H1 (cell line): ENCODE data around the gene MRM3. TPM values are rescaled to one million over a fixed set of nuclear protein-coding genes. Genes with fewer than 3 reads are reported as not detected.

Experiments used
- CTCF ChIA-PET: fragments of 300-600 bp; sonication (Branson Sonifier 250); formaldehyde crosslinking; loops from one replicate; lab custom pipeline; 2021; ENCODE audit not compliant: partially characterized antibody; lab: Charles Lee
- POLR2A ChIA-PET: fragments of 300-600 bp; sonication (Branson Sonifier 250); formaldehyde crosslinking; loops from one replicate; lab custom pipeline; 2021; ENCODE audit warnings: inconsistent platforms; ENCODE audit not compliant: partially characterized antibody; lab: Charles Lee
- DNase-seq, 2 experiments: peaks; one replicate each; pipeline versions ENCODE4 v3.0.0 to v3.0.0-alpha.2; 2010 to 2022; ENCODE audit warnings: low spot score in 2 of 2, low read depth in 1 of 2, mixed read lengths in 1 of 2
- FAIRE-seq: peaks from 2 replicates; lab custom pipeline; 2011; peaks lifted over from hg19 to GRCh38; lab: Jason Lieb, UNC
- H2AFZ ChIP-seq: 2 replicates; pipeline ENCODE4 v1.8.1; 2012; ENCODE audit warnings: low read length, inconsistent platforms
- H2AK5ac ChIP-seq: 2 replicates; pipeline ENCODE4 v1.6.1; 2013; ENCODE audit warnings: low read depth, low read length
- H2BK120ac ChIP-seq: replicated peaks from 2 replicates; pipeline ENCODE3; 2013; ENCODE audit warnings: low read depth, low read length, inconsistent platforms
- H2BK12ac ChIP-seq: 2 replicates; pipeline ENCODE4 v1.6.1; 2013; ENCODE audit warnings: low read depth, low read length
- H2BK15ac ChIP-seq: 2 replicates; pipeline ENCODE4 v1.6.1; 2013; ENCODE audit warnings: low read length
- H2BK20ac ChIP-seq: 2 replicates; pipeline ENCODE4 v1.6.1; 2013; ENCODE audit warnings: low read length
- H2BK5ac ChIP-seq: 2 replicates; pipeline ENCODE4 v1.6.1; 2013; ENCODE audit warnings: low read depth, low read length
- H3K14ac ChIP-seq: 2 replicates; pipeline ENCODE4 v1.6.1; 2013; ENCODE audit warnings: inconsistent platforms; ENCODE audit not compliant: insufficient read length
- H3K18ac ChIP-seq: 2 replicates; pipeline ENCODE4 v1.6.1; 2013; ENCODE audit warnings: low read length; ENCODE audit errors: extremely low read depth
- H3K23ac ChIP-seq: 2 replicates; pipeline ENCODE4 v1.6.1; 2013; ENCODE audit warnings: inconsistent platforms; ENCODE audit not compliant: insufficient read length
- H3K23me2 ChIP-seq: 2 replicates; pipeline ENCODE4 v1.6.1; 2013; ENCODE audit warnings: low read depth, low read length
- H3K27ac ChIP-seq: 2 replicates; pipeline ENCODE4 v1.6.1; 2011; ENCODE audit warnings: low read depth, low read length, inconsistent platforms
- H3K27me3 ChIP-seq, 4 experiments: replicated peaks in 1 of 4; 1 replicate in 1 of 4; 2 replicates in 3 of 4; pipeline versions ENCODE4 v1.6.1 to v1.8.1; 2011 to 2013; ENCODE audit warnings: low read length in 3 of 4, mild to moderate bottlenecking in 3 of 4, inconsistent platforms in 2 of 4, mixed read lengths in 2 of 4, moderate library complexity in 1 of 4; ENCODE audit not compliant: control insufficient read depth in 3 of 4, insufficient read depth in 3 of 4; ENCODE audit errors: extremely low read depth in 1 of 4
- H3K36me3 ChIP-seq, 4 experiments: 2 replicates each; pipeline versions ENCODE4 v1.6.1 to v1.8.1; 2011 to 2013; ENCODE audit warnings: mild to moderate bottlenecking in 4 of 4, low read length in 3 of 4, moderate library complexity in 2 of 4, control low read depth in 1 of 4, inconsistent platforms in 1 of 4; ENCODE audit not compliant: insufficient read depth in 4 of 4, control insufficient read depth in 2 of 4
- H3K4ac ChIP-seq: replicated peaks from 2 replicates; pipeline ENCODE3; 2013; ENCODE audit warnings: low read length, low read depth, mixed read lengths, inconsistent platforms; ENCODE audit not compliant: insufficient read length
- H3K4me1 ChIP-seq, 4 experiments: replicated peaks in 1 of 4; 1 replicate in 1 of 4; 2 replicates in 3 of 4; pipeline versions ENCODE4 v1.6.1 to v1.8.1; 2011 to 2013; ENCODE audit warnings: low read length in 3 of 4, inconsistent platforms in 2 of 4, mixed read lengths in 1 of 4; ENCODE audit not compliant: insufficient read depth in 4 of 4, control insufficient read depth in 3 of 4
- H3K4me2 ChIP-seq, 2 experiments: 2 replicates each; pipeline versions ENCODE4 v1.6.1 to v1.8.1; 2011 to 2013; ENCODE audit warnings: low read depth in 2 of 2, low read length in 2 of 2, control low read depth in 1 of 2, inconsistent platforms in 1 of 2, mild to moderate bottlenecking in 1 of 2; ENCODE audit not compliant: insufficient read depth in 1 of 2
- H3K4me3 ChIP-seq, 4 experiments: fragments of 200-600, 300-600 bp in 1 of 4; sonication (generic), shearing (Covaris generic), sonication (Bioruptor Twin) in 1 of 4; 2 replicates each; pipeline versions ENCODE4 v1.5.1 to v1.8.1; 2011 to 2016; ENCODE audit warnings: low read length in 4 of 4, low read depth in 3 of 4, control low read depth in 2 of 4, inconsistent platforms in 2 of 4, mild to moderate bottlenecking in 2 of 4, mixed read lengths in 1 of 4, moderate library complexity in 1 of 4; ENCODE audit not compliant: insufficient read depth in 2 of 4; ENCODE audit errors: extremely low read depth in 1 of 4
- H3K56ac ChIP-seq: replicated peaks from 2 replicates; pipeline ENCODE3; 2013; ENCODE audit warnings: low read depth, mild to moderate bottlenecking, mixed read lengths, low read length, inconsistent platforms; ENCODE audit not compliant: insufficient read length
- H3K79me1 ChIP-seq: 2 replicates; pipeline ENCODE4 v1.6.1; 2013; ENCODE audit warnings: low read depth, low read length, control low read depth
- H3K79me2 ChIP-seq, 2 experiments: 2 replicates each; pipeline versions ENCODE4 v1.6.1 to v1.8.1; 2012 to 2013; ENCODE audit warnings: low read length in 2 of 2, mild to moderate bottlenecking in 2 of 2, inconsistent platforms in 1 of 2; ENCODE audit not compliant: insufficient read depth in 2 of 2, control insufficient read depth in 1 of 2
- H3K9ac ChIP-seq, 4 experiments: replicated peaks in 1 of 4; 1 replicate in 1 of 4; 2 replicates in 3 of 4; pipeline versions ENCODE4 v1.6.1 to v1.8.1; 2011 to 2013; ENCODE audit warnings: low read depth in 3 of 4, low read length in 3 of 4, control low read depth in 2 of 4, mild to moderate bottlenecking in 2 of 4, moderate library complexity in 2 of 4, inconsistent platforms in 1 of 4; ENCODE audit errors: extremely low read depth in 1 of 4
- H3K9me3 ChIP-seq, 2 experiments: 2 replicates each; pipeline versions ENCODE4 v1.6.1 to v1.8.1; 2012 to 2013; ENCODE audit warnings: mild to moderate bottlenecking in 2 of 2, moderate library complexity in 2 of 2, control low read depth in 1 of 2, inconsistent platforms in 1 of 2, low read depth in 1 of 2, low read length in 1 of 2, mixed read lengths in 1 of 2; ENCODE audit not compliant: insufficient read depth in 2 of 2
- H4K20me1 ChIP-seq, 2 experiments: replicated peaks in 1 of 2; 2 replicates each; pipeline versions ENCODE3 to v1.8.1; 2011 to 2013; ENCODE audit warnings: inconsistent platforms in 2 of 2, low read length in 2 of 2, mild to moderate bottlenecking in 1 of 2; ENCODE audit not compliant: insufficient read depth in 2 of 2, control insufficient read depth in 1 of 2
- H4K5ac ChIP-seq: 2 replicates; pipeline ENCODE4 v1.6.1; 2013; ENCODE audit warnings: low read length, low read depth, mixed read lengths, inconsistent platforms; ENCODE audit not compliant: insufficient read length
- H4K8ac ChIP-seq: 2 replicates; pipeline ENCODE4 v1.8.0; 2013; ENCODE audit warnings: mild to moderate bottlenecking, moderate library complexity, low read length, inconsistent platforms; ENCODE audit not compliant: insufficient read depth; ENCODE audit errors: extremely low read depth
- H4K91ac ChIP-seq: replicated peaks from 2 replicates; pipeline ENCODE3; 2013; ENCODE audit warnings: low read length, mixed read lengths, inconsistent platforms; ENCODE audit not compliant: insufficient read length
- ASH2L ChIP-seq: fragments of 200-600, 300-600 bp; sonication (generic); IDR thresholded peaks from one replicate; pipeline ENCODE4 v1.7.1; 2017; ENCODE audit warnings: low read length
- BACH1 ChIP-seq: IDR thresholded peaks from 2 replicates; pipeline ENCODE4 v1.6.1; 2012; ENCODE audit warnings: low read length, improper control_type of control experiment
- FOSL1 ChIP-seq: IDR thresholded peaks from 2 replicates; pipeline ENCODE4 v1.6.1; 2011; ENCODE audit warnings: mild to moderate bottlenecking, low read depth, low read length, moderate library complexity; ENCODE audit not compliant: insufficient read depth
- POU5F1 ChIP-seq: IDR thresholded peaks from 2 replicates; pipeline ENCODE4 v1.6.1; 2011; ENCODE audit warnings: low read depth, mild to moderate bottlenecking, low read length, moderate library complexity
- RNF2 ChIP-seq: fragments of 200-900, 300-1000 bp; sonication (generic); IDR thresholded peaks from 2 replicates; pipeline ENCODE4 v1.7.1; 2016; ENCODE audit warnings: borderline replicate concordance, low read depth, mild to moderate bottlenecking, antibody characterized with exemption, low read length; ENCODE audit not compliant: poor library complexity, severe bottlenecking; ENCODE audit errors: missing control alignments
- RXRA ChIP-seq: IDR thresholded peaks from 2 replicates; pipeline ENCODE4 v1.6.1; 2011; ENCODE audit warnings: low read depth, mild to moderate bottlenecking, low read length, moderate library complexity; ENCODE audit not compliant: insufficient read depth
- SIN3A ChIP-seq, 2 experiments: IDR thresholded peaks in 1 of 2; conservative IDR thresholded peaks in 1 of 2; 2 replicates each; pipeline ENCODE4 v1.6.1; 2011 to 2012; ENCODE audit warnings: low read length in 2 of 2, improper control_type of control experiment in 1 of 2, low read depth in 1 of 2, mild to moderate bottlenecking in 1 of 2
- SIRT6 ChIP-seq: IDR thresholded peaks from one replicate; pipeline ENCODE4 v1.7.1; 2012; ENCODE audit warnings: low read length, inconsistent platforms
- SIX5 ChIP-seq: IDR thresholded peaks from 2 replicates; pipeline ENCODE4 v1.6.1; 2011; ENCODE audit warnings: mild to moderate bottlenecking, low read depth, low read length
- SP2 ChIP-seq: IDR thresholded peaks from 2 replicates; pipeline ENCODE4 v1.6.1; 2012; ENCODE audit warnings: mild to moderate bottlenecking, low read length, inconsistent platforms
- SUZ12 ChIP-seq: fragments of 200-600 bp; sonication (generic); IDR thresholded peaks from 2 replicates; pipeline ENCODE4 v1.6.1; 2012; ENCODE audit warnings: mild to moderate bottlenecking, inconsistent platforms, low read length, moderate library complexity, mixed read lengths
- TAF1 ChIP-seq: IDR thresholded peaks from 2 replicates; pipeline ENCODE4 v1.6.1; 2011; ENCODE audit warnings: mild to moderate bottlenecking, low read depth, low read length
- TAF7 ChIP-seq: optimal IDR thresholded peaks from 2 replicates; pipeline ENCODE3; 2011; ENCODE audit warnings: low read depth, mild to moderate bottlenecking, inconsistent platforms, low read length, moderate library complexity, borderline replicate concordance
- WGBS, 2 experiments: shearing (Covaris generic) in 1 of 2; methylation state at CpG; one replicate each; pipeline versions ENCODE4 v1.1.6 to v1.1.7; 2013 to 2015; ENCODE audit warnings: low lambda C conversion rate in 2 of 2, mixed read lengths in 2 of 2, inconsistent platforms in 1 of 2, low coverage in 1 of 2, missing lambda C conversion rate in 1 of 2; ENCODE audit not compliant: insufficient replicate concordance in 2 of 2, insufficient coverage in 1 of 2, insufficient read length in 1 of 2; ENCODE audit errors: extremely low coverage in 1 of 2, missing lambda C conversion rate in 1 of 2; 5-methylcytosine and 5-hydroxymethylcytosine counted together
- polyA plus RNA-seq, 7 experiments: library from polyadenylated mRNA; depleted of rRNA in 3 of 7; stranded (reverse) in 5 of 7; unstranded in 2 of 7; fragments of >200 nt in 5 of 7; fragments of 200-250 nt in 2 of 7; gene quantifications; 1 replicate in 5 of 7; 2 replicates in 1 of 7; 4 replicates in 1 of 7; pipeline versions ENCODE4 v1.2.1 to v1.2.3, GENCODE V29; 2011 to 2013; ENCODE audit warnings: missing spikeins in 2 of 7, mixed read lengths in 2 of 7
- total RNA-seq: library from RNA; stranded (reverse); fragmentation: NEBNext Ultra II Directional; extraction: Animal tissue kit (Norgen Biotek cat#: 25700); gene quantifications from 2 replicates; pipeline ENCODE4 v1.2.1, GENCODE V29; 2021
- TF ChIP-seq, protein P1 (sequence below): IDR thresholded peaks from 2 replicates; pipeline ENCODE4 v1.6.1; 2012; ENCODE audit warnings: inconsistent platforms

Gene MRM3
- total and polyA plus RNA-seq, 2 of the 8 experiments (the other 6 are each of a cell fraction or from before 2014, with no cell fraction given), result 10.1 to 20.8 TPM

- H3K79me2 ChIP-seq, result peaks cover 0 to 43% of the 10 kb centered on the region in 2 experiments; a peak in 2 of 4 replicates
- H4K91ac ChIP-seq, result no peak overlapping the region
- H4K8ac ChIP-seq, result no peak overlapping the region
- peaks cover 0 to under 1% of the 10 kb centered on the region in 2 experiments; a peak in 1 of 4 replicates for H3K9me3 ChIP-seq
- no peak overlapping the region for H2BK20ac ChIP-seq
- no peak overlapping the region for H4K5ac ChIP-seq
- H3K23ac ChIP-seq, result no peak overlapping the region
- no peaks in the 10 kb centered on the region for H3K27me3 ChIP-seq
- no peaks in the 10 kb centered on the region for H3K23me2 ChIP-seq
- H3K27ac ChIP-seq, result no peak overlapping the region
- H3K79me1 ChIP-seq, result peaks cover 14% of the 10 kb centered on the region
- H2BK5ac ChIP-seq, result peak overlapping the region; percentile 52
- H3K56ac ChIP-seq, result no peak overlapping the region
- ChIA-PET CTCF (interaction anchor here (5.2 kb wide), 1 partner anchor 145 kb away, joined by 20 read pairs; the partner anchor contains the start of gene NXN), POLR2A (interaction anchor here (1.2 kb wide), 1 partner anchor 24 kb away, joined by 3 read pairs; no protein-coding TSS in a partner anchor)
- no peak overlapping the region for H3K9ac ChIP-seq
- no peak for FAIRE-seq
- H3K4me3 ChIP-seq, result no peak overlapping the region
- no peaks in the 10 kb centered on the region for H3K36me3 ChIP-seq
- no peak overlapping the region for H3K18ac ChIP-seq
- no peak overlapping the region for H2AFZ ChIP-seq
- H2BK120ac ChIP-seq, result no peak overlapping the region
- H4K20me1 ChIP-seq, result peaks cover 0 to 6% of the 10 kb centered on the region in 2 experiments
- no peak overlapping the region for H2BK15ac ChIP-seq
- 94% methylated on average over 9 of the region's 9 CpGs; no CpG with 5 or more reads in 1 of the 2 experiments for WGBS, 2 experiments
- H3K4me2 ChIP-seq, result no peak overlapping the region
- no peak overlapping the region for H3K14ac ChIP-seq
- H2AK5ac ChIP-seq, result no peak overlapping the region
- DNase-seq, result no peak
- H3K4ac ChIP-seq, result no peak overlapping the region
- peaks cover 0 to 3% (median 0%) of the 10 kb centered on the region in 4 experiments; a peak in 3 of 7 replicates for H3K4me1 ChIP-seq
- H2BK12ac ChIP-seq, result peak overlapping the region; percentile 60; the same call in 1 of the 2 replicates
- TF ChIP-seq, protein P1, sequence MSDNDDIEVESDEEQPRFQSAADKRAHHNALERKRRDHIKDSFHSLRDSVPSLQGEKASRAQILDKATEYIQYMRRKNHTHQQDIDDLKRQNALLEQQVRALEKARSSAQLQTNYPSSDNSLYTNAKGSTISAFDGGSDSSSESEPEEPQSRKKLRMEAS, result no peak
- TF ChIP-seq RXRA (no peak), TAF7 (no peak), POU5F1 (no peak), SUZ12 (no peak), SIRT6 (no peak), BACH1 (no peak), SP2 (no peak), SIN3A (conservative IDR thresholded peaks at IDR 0.05 in 1 of 2, IDR thresholded peaks at IDR 0.05 in 1 of 2; ENCODE audit: low read depth in 1 of 2, low read length in 2 of 2) (no peak), TAF1 (no peak), ASH2L (no peak), SIX5 (no peak), FOSL1 (no peak), RNF2 (no peak)
These were observed 54.0 kb downstream of the MRM3 start for GRCh38 chr17:836151-836550.
